Activated naive CD4-positive, alpha-beta T cell treated with anti-CD3 and anti-CD28 coated beads, Interleukin-2, amount 50 U/mL, for 24 hours (primary cell): ENCODE measurements around the gene RASSF8.

Experiments used
- H3K27ac Mint-ChIP-seq: one replicate; pipeline ENCODE4 v1.8.0; 2021; ENCODE audit warnings: mild to moderate bottlenecking, mixed read lengths
- H3K27me3 Mint-ChIP-seq: one replicate; pipeline ENCODE4 v1.8.0; 2021; ENCODE audit warnings: mixed read lengths
- H3K36me3 Mint-ChIP-seq: one replicate; pipeline ENCODE4 v1.8.0; 2021; ENCODE audit warnings: mixed read lengths
- H3K4me1 Mint-ChIP-seq: one replicate; pipeline ENCODE4 v1.8.0; 2021; ENCODE audit warnings: mixed read lengths
- H3K4me3 Mint-ChIP-seq: one replicate; pipeline ENCODE4 v1.8.0; 2021; ENCODE audit warnings: mild to moderate bottlenecking, mixed read lengths
- H3K9me3 Mint-ChIP-seq: one replicate; pipeline ENCODE4 v1.8.0; 2021; ENCODE audit warnings: mixed read lengths

RASSF8 gene

GRCh38 chr12:26080911-26081310, 122.4 kb downstream of the RASSF8 start:
- no peak overlapping the region for H3K27ac Mint-ChIP-seq
- no peak overlapping the region for H3K4me3 Mint-ChIP-seq
- H3K9me3 Mint-ChIP-seq = peaks cover 4% of the 10 kb centered on the region
- no peaks in the 10 kb centered on the region for H3K36me3 Mint-ChIP-seq
- peaks cover 3% of the 10 kb centered on the region for H3K27me3 Mint-ChIP-seq
- no peaks in the 10 kb centered on the region for H3K4me1 Mint-ChIP-seq

- Mint-ChIP-seq H3K9me3 (peaks cover 4% of the 10 kb centered on the region), H3K27ac (no peak overlapping the region), H3K4me1 (no peaks in the 10 kb centered on the region), H3K4me3 (no peak overlapping the region), H3K27me3 (no peaks in the 10 kb centered on the region), H3K36me3 (no peaks in the 10 kb centered on the region)
Observed at GRCh38 chr12:26086936-26087335, 128.5 kb downstream of the RASSF8 start.

- Mint-ChIP-seq H3K27me3 (no peaks in the 10 kb centered on the region), H3K4me1 (no peaks in the 10 kb centered on the region), H3K36me3 (no peaks in the 10 kb centered on the region), H3K4me3 (no peak overlapping the region), H3K27ac (no peak overlapping the region), H3K9me3 (no peaks in the 10 kb centered on the region)
Observed at GRCh38 chr12:26088998-26089397, 130.5 kb downstream of the RASSF8 start.

- no peaks in the 10 kb centered on the region for H3K36me3 Mint-ChIP-seq
- H3K27me3 Mint-ChIP-seq = no peaks in the 10 kb centered on the region
- no peak overlapping the region for H3K4me3 Mint-ChIP-seq
- H3K4me1 Mint-ChIP-seq = no peaks in the 10 kb centered on the region
- no peak overlapping the region for H3K27ac Mint-ChIP-seq
- H3K9me3 Mint-ChIP-seq = no peaks in the 10 kb centered on the region
Observed at GRCh38 chr12:26090836-26091510, 132.5 kb downstream of the RASSF8 start.

- Mint-ChIP-seq H3K27me3 (no peaks in the 10 kb centered on the region), H3K27ac (no peak overlapping the region), H3K9me3 (no peaks in the 10 kb centered on the region)
Observed at GRCh38 chr12:26091822-26092221, 133.3 kb downstream of the RASSF8 start.

GRCh38 chr12:26092346-26093105, 134.0 kb downstream of the RASSF8 start:
- H3K9me3 Mint-ChIP-seq = no peaks in the 10 kb centered on the region
- H3K36me3 Mint-ChIP-seq = no peaks in the 10 kb centered on the region
- H3K27me3 Mint-ChIP-seq = no peaks in the 10 kb centered on the region
- no peak overlapping the region for H3K27ac Mint-ChIP-seq
- no peak overlapping the region for H3K4me3 Mint-ChIP-seq
- no peaks in the 10 kb centered on the region for H3K4me1 Mint-ChIP-seq

More at GRCh38 chr12:26091822-26092221, 133.3 kb downstream of the RASSF8 start:
- H3K36me3 Mint-ChIP-seq = no peaks in the 10 kb centered on the region
- H3K4me3 Mint-ChIP-seq = no peak overlapping the region
- no peaks in the 10 kb centered on the region for H3K4me1 Mint-ChIP-seq

GRCh38 chr12:26095186-26095585, 136.7 kb downstream of the RASSF8 start:
- peaks cover 4% of the 10 kb centered on the region for H3K27me3 Mint-ChIP-seq
- H3K9me3 Mint-ChIP-seq = no peaks in the 10 kb centered on the region
- no peaks in the 10 kb centered on the region for H3K4me1 Mint-ChIP-seq
- H3K36me3 Mint-ChIP-seq = no peaks in the 10 kb centered on the region
- H3K4me3 Mint-ChIP-seq = no peak overlapping the region
- H3K27ac Mint-ChIP-seq = no peak overlapping the region

- no peak overlapping the region for H3K4me3 Mint-ChIP-seq
- no peak overlapping the region for H3K27ac Mint-ChIP-seq
- H3K27me3 Mint-ChIP-seq = peaks cover 6% of the 10 kb centered on the region
- H3K36me3 Mint-ChIP-seq = no peaks in the 10 kb centered on the region
- H3K4me1 Mint-ChIP-seq = no peaks in the 10 kb centered on the region
- H3K9me3 Mint-ChIP-seq = no peaks in the 10 kb centered on the region
Observed at GRCh38 chr12:26096036-26096435, 137.6 kb downstream of the RASSF8 start.

GRCh38 chr12:26097046-26097878, 138.8 kb downstream of the RASSF8 start:
- Mint-ChIP-seq H3K36me3 (no peaks in the 10 kb centered on the region), H3K27me3 (peaks cover 6% of the 10 kb centered on the region), H3K27ac (no peak overlapping the region), H3K4me3 (no peak overlapping the region), H3K4me1 (no peaks in the 10 kb centered on the region), H3K9me3 (no peaks in the 10 kb centered on the region)

- Mint-ChIP-seq H3K36me3 (no peaks in the 10 kb centered on the region), H3K9me3 (no peaks in the 10 kb centered on the region), H3K27me3 (peaks cover 8% of the 10 kb centered on the region), H3K27ac (no peak overlapping the region), H3K4me1 (no peaks in the 10 kb centered on the region), H3K4me3 (no peak overlapping the region)
Observed at GRCh38 chr12:26100666-26101349, 142.3 kb downstream of the RASSF8 start.

GRCh38 chr12:26101350-26101734, 142.9 kb downstream of the RASSF8 start:
- H3K27me3 Mint-ChIP-seq = peaks cover 10% of the 10 kb centered on the region
- H3K27ac Mint-ChIP-seq = no peak overlapping the region
- H3K36me3 Mint-ChIP-seq = no peaks in the 10 kb centered on the region
- H3K4me3 Mint-ChIP-seq = no peak overlapping the region
- no peaks in the 10 kb centered on the region for H3K9me3 Mint-ChIP-seq
- no peaks in the 10 kb centered on the region for H3K4me1 Mint-ChIP-seq

GRCh38 chr12:26101763-26102162, 143.3 kb downstream of the RASSF8 start:
- Mint-ChIP-seq H3K4me3 (no peak overlapping the region), H3K36me3 (no peaks in the 10 kb centered on the region), H3K4me1 (no peaks in the 10 kb centered on the region), H3K9me3 (no peaks in the 10 kb centered on the region), H3K27ac (no peak overlapping the region), H3K27me3 (peaks cover 10% of the 10 kb centered on the region)

- Mint-ChIP-seq H3K4me3 (no peak overlapping the region), H3K27ac (no peak overlapping the region), H3K36me3 (no peaks in the 10 kb centered on the region), H3K27me3 (peaks cover 10% of the 10 kb centered on the region), H3K4me1 (no peaks in the 10 kb centered on the region), H3K9me3 (no peaks in the 10 kb centered on the region)
Observed at GRCh38 chr12:26102953-26103352, 144.5 kb downstream of the RASSF8 start.

- H3K27ac Mint-ChIP-seq = no peak overlapping the region
- no peaks in the 10 kb centered on the region for H3K36me3 Mint-ChIP-seq
- H3K4me3 Mint-ChIP-seq = no peak overlapping the region
- H3K27me3 Mint-ChIP-seq = peaks cover 4% of the 10 kb centered on the region
- H3K4me1 Mint-ChIP-seq = no peaks in the 10 kb centered on the region
- H3K9me3 Mint-ChIP-seq = no peaks in the 10 kb centered on the region
Observed at GRCh38 chr12:26106347-26106746, 147.9 kb downstream of the RASSF8 start.

GRCh38 chr12:26108915-26109314, 150.4 kb downstream of the RASSF8 start:
- H3K36me3 Mint-ChIP-seq = no peaks in the 10 kb centered on the region
- H3K27ac Mint-ChIP-seq = no peak overlapping the region
- peaks cover 6% of the 10 kb centered on the region for H3K4me1 Mint-ChIP-seq
- no peak overlapping the region for H3K4me3 Mint-ChIP-seq
- H3K9me3 Mint-ChIP-seq = no peaks in the 10 kb centered on the region
- peaks cover 8% of the 10 kb centered on the region for H3K27me3 Mint-ChIP-seq
